Omental fat pad (tissue), 4 donors: Measurements from ENCODE around the gene ASPDH. TPM values are rescaled to one million over a fixed set of nuclear protein-coding genes. Genes with fewer than 3 reads are reported as not detected.

Experiments used
- ATAC-seq: fragments of 150-250 bp; one replicate; pipeline ENCODE4 v1.9.1; 2016; ENCODE audit warnings: mild to moderate bottlenecking, moderate library complexity; ENCODE audit not compliant: low FRiP score
- DNase-seq: peaks from one replicate; pipeline ENCODE4 v3.0.0-alpha.2; 2019; ENCODE audit warnings: low spot score
- total RNA-seq, 4 donors: library from RNA; depleted of rRNA; stranded (reverse); fragments of >200 nt; gene quantifications; one replicate each; pipeline ENCODE4 v1.1.0, GENCODE V29; 2016
- TF ChIP-seq, protein P1 (sequence below), 3 donors: fragments of 450-650 bp; IDR thresholded peaks; one replicate each; pipeline ENCODE4 v1.5.1; 2016 to 2017; ENCODE audit warnings: antibody characterized with exemption in 3 of 3, mild to moderate bottlenecking in 3 of 3, moderate library complexity in 2 of 3

The ASPDH gene
- total RNA-seq, 4 donors from 2014 or later: not detected

DNA sequence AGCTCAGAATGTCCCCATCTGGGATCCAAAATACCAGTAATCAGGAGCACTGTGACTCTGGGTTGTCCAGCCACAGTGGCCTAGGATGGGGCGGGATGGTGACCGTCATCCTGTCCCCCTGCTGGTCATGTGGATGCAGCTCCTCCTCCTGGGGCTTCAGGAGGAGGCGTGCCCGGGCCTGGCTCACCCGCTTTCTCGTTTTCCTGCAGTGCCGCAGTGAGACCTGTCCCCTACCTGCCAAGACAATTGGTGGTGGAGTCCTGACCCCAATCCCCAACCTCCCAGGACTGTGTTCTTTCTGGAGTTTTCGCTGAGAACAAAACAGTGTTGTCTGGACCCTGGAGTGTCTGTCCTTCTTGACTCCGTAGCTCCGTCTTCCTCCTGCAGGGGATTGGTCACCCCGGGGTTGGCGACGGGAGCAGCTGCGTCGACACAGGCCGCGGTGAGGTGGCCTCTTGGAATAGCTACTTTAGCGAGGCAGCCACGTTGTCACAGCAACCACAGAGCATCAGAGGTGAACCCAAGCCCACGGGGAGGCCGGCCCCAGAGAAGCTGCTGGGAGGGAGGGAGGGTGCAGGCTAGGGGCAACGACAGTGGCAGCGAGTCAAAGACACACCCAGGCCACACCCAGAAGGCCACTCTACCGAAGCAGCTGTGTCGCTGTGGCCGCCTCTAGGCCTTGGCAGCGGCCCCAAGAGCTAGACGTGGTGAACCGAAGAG is 47.6 kb downstream of the ASPDH start:
- TF ChIP-seq, protein P1, sequence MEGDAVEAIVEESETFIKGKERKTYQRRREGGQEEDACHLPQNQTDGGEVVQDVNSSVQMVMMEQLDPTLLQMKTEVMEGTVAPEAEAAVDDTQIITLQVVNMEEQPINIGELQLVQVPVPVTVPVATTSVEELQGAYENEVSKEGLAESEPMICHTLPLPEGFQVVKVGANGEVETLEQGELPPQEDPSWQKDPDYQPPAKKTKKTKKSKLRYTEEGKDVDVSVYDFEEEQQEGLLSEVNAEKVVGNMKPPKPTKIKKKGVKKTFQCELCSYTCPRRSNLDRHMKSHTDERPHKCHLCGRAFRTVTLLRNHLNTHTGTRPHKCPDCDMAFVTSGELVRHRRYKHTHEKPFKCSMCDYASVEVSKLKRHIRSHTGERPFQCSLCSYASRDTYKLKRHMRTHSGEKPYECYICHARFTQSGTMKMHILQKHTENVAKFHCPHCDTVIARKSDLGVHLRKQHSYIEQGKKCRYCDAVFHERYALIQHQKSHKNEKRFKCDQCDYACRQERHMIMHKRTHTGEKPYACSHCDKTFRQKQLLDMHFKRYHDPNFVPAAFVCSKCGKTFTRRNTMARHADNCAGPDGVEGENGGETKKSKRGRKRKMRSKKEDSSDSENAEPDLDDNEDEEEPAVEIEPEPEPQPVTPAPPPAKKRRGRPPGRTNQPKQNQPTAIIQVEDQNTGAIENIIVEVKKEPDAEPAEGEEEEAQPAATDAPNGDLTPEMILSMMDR (IDR thresholded peaks at IDR 0.05): no peak

DNA sequence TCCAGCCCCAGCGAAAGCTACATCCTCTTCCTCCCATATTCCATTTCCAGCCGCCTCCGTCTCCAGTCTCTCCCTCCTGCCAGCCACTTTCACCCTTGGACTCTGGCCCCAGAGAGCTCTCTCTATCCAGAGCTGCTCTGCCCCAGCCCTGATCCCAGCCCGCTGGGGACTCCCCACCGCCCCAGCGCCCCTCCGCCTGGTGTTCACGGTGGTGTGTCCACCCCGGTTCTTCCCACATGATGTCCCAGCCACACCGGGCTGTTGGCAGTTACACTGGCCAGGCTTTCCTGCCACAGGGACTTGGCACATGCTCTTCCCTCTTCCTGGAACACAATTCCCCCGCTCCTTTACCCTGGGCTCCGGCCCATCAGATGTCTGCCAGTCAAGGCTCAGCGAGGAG is 48.7 kb downstream of the ASPDH start:
- TF ChIP-seq, protein P1 (IDR thresholded peaks at IDR 0.05): no peak
- no peak for DNase-seq
- no peak for ATAC-seq

More for the DNA sequence above, 47.6 kb downstream of the ASPDH start:
- DNase-seq (no peak), ATAC-seq (no peak)

DNA sequence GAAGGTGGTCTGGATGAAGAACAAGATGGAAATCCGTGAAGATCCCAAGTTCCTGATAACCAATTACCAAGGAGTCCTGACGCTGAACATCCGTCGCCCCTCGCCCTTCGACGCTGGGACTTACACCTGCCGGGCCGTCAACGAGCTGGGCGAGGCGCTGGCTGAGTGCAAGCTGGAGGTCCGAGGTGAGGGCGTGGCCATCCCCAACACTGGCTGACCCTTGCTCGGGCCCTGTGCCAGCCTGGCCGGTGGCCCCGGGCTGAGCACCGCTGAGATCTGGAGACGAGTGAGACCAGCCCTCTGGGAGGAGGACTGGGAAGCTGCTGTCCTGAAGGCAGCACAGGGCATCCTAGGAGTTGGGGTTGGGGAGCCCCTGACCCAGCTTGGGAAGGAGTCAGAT is 49.4 kb downstream of the ASPDH start:
- DNase-seq (no peak), ATAC-seq (no peak)
- TF ChIP-seq, protein P1 (IDR thresholded peaks at IDR 0.05): no peak

DNA sequence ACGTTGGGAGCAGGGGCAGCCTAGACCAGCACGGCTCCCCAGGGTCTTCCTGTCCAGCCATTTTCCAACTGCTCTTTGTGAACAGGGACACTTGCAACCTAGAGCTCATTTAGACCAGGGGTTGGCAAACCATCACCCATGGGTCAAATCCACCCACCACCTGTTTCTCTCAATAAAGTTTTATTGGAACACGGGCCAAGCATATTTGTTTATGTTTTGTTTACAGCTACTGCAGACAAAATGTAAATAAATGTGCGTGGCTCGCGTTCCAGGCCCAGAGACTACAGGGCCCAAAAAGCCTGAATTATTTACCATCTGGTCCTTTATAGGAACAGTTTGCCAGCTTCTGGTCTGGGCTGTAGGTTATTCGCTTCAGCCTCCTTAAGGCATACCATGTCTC is 50.7 kb downstream of the ASPDH start:
- TF ChIP-seq, protein P1 (IDR thresholded peaks at IDR 0.05): no peak
- ATAC-seq (no peak), DNase-seq (no peak)

Other genes starting within 250 kb of the ASPDH start
- gene KCNC3, start 184.5 kb downstream of the ASPDH start, total RNA-seq: under 1 TPM; 0.28 to 0.72 (median 0.31) TPM
- gene NAPSA, start 148.3 kb downstream of the ASPDH start, total RNA-seq: 1 to 10 TPM in 2 of 4 donors, not detected in 2; 1.3 TPM
- 10 to 100 TPM; 73.5 to 93.5 (median 82.0) TPM for gene NR1H2, start 137.5 kb downstream of the ASPDH start, total RNA-seq
- gene POLD1, start 129.6 kb downstream of the ASPDH start, total RNA-seq: 10 to 100 TPM; 10.0 to 17.2 (median 11.7) TPM
- gene SPIB, start 95.0 kb downstream of the ASPDH start, total RNA-seq: under 1 TPM in 1 of 4 donors, not detected in 3; 0.37 TPM
- gene MYBPC2, start 81.0 kb downstream of the ASPDH start, total RNA-seq: under 1 TPM in 2 of 4 donors, not detected in 2; 0.09 to 0.12 TPM
- gene EMC10, start 37.4 kb downstream of the ASPDH start, total RNA-seq: 10 to 100 TPM; 41.6 to 52.1 (median 47.5) TPM
- 1 to 10 TPM in 1 of 4 donors, not detected in 3; 1.1 TPM for gene GARIN5A, start 37.1 kb downstream of the ASPDH start, total RNA-seq
- gene JOSD2, start 2.7 kb downstream of the ASPDH start, total RNA-seq: 10 to 100 TPM; 20.4 to 32.0 (median 23.0) TPM
- 1 to 10 TPM in 3 of 4 donors, under 1 TPM in 1; 0.84 to 1.6 (median 1.4) TPM for gene LRRC4B, start 54.5 kb upstream of the ASPDH start, total RNA-seq
- not detected for gene SYT3, start 126.0 kb upstream of the ASPDH start, total RNA-seq
- gene C19orf81, start 135.5 kb upstream of the ASPDH start, total RNA-seq: not detected
- 1 to 10 TPM in 1 of 4 donors, under 1 TPM in 1, not detected in 2; 0.37 to 2.2 TPM for gene SHANK1, start 205.9 kb upstream of the ASPDH start, total RNA-seq
- 10 to 100 TPM; 17.1 to 32.0 (median 21.9) TPM for gene CLEC11A, start 209.5 kb upstream of the ASPDH start, total RNA-seq